ENCODE measurements around the gene WFDC1.

WFDC1 gene

DNA sequence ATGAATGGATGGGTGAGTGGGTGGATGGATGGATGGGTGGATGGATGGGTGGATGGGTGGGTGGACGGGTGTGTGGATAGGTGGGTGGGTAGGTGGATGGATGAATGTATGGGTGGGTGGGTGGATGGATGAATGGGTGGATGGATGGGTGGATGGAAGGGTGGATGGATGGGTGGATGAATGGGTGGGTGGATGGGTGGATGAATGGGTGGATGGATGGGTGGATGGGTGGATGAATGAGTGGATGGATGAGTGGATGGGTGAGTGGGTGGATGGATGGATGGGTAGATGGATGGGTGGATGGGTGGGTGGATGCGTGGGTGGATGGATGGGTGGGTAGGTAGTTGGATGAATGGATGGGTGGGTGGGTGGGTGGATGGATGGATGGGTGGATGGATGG is 60.5 kb downstream of the WFDC1 start:
- DNase-seq (ENCODE audit: extremely low read depth, insufficient read length), result no peak
- Histone ChIP-seq H3K36me3 (ENCODE audit: control insufficient read depth, insufficient read depth, low read length) (no peaks in the 10 kb centered on the region), H3K4me3 (replicated peaks; ENCODE audit: low read depth, low read length) (no peak overlapping the region), H3K27me3 (replicated peaks; ENCODE audit: control insufficient read depth, insufficient read depth, low read length) (no peaks in the 10 kb centered on the region)
- TF ChIP-seq, protein P1, sequence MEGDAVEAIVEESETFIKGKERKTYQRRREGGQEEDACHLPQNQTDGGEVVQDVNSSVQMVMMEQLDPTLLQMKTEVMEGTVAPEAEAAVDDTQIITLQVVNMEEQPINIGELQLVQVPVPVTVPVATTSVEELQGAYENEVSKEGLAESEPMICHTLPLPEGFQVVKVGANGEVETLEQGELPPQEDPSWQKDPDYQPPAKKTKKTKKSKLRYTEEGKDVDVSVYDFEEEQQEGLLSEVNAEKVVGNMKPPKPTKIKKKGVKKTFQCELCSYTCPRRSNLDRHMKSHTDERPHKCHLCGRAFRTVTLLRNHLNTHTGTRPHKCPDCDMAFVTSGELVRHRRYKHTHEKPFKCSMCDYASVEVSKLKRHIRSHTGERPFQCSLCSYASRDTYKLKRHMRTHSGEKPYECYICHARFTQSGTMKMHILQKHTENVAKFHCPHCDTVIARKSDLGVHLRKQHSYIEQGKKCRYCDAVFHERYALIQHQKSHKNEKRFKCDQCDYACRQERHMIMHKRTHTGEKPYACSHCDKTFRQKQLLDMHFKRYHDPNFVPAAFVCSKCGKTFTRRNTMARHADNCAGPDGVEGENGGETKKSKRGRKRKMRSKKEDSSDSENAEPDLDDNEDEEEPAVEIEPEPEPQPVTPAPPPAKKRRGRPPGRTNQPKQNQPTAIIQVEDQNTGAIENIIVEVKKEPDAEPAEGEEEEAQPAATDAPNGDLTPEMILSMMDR (IDR thresholded peaks at IDR 0.05; ENCODE audit: insufficient read depth, low read length, poor library complexity, severe bottlenecking), result no peak

DNA sequence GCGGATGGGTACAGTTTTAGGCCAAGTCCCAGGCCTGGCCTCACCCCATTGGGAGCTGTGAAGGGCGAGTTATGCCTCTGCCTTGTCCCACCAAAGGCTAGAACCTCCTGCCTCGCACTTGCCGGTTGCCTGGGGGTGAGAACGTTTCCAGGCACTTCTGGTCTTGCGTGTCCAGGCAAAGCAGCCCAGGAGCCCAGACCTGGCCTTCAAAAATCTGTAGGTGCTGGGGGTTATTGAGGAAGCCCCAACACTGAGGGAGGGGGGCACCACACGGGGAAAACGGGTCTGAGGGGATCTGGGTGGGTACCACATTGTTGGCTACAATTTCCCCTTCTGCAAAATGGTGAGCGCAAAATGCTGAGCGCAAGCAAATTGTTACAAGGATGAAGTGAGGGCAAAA is 61.5 kb downstream of the WFDC1 start:
- Histone ChIP-seq H3K4me3 (replicated peaks; ENCODE audit: low read depth, low read length) (no peak overlapping the region), H3K27me3 (replicated peaks; ENCODE audit: control insufficient read depth, insufficient read depth, low read length) (no peaks in the 10 kb centered on the region)
- TF ChIP-seq, protein P1 (IDR thresholded peaks at IDR 0.05; ENCODE audit: insufficient read depth, low read length, poor library complexity, severe bottlenecking), result no peak

DNA sequence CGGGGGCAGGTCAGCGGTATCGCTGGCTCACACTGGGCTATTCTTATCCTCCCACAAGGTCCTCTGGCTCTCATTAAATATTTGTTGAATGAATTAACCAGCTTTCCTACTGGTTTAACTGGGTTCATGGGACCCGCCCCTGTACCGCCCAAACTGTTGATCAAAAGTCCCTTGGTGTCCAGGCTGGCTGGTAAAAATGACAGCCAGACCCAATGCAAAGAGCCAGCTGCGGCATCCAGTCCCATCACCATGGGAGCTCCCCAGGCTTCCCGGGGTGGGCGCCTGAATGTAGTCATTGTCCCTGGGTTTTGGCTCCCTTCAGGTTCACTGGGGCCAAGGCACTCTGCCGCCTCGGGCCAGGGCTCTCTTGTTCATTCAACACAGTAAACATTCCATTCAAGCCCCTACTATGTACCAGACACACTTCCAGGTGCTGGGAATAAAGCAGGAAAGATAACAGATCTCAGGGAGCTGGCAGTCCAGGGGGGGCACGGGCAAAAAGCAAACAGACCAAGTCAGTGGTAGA is 62.0 kb downstream of the WFDC1 start:
- DNase-seq (ENCODE audit: extremely low read depth, insufficient read length), result no peak
- H3K4me3 ChIP-seq (replicated peaks; ENCODE audit: low read depth, low read length), result no peak overlapping the region
- H3K36me3 ChIP-seq (ENCODE audit: control insufficient read depth, insufficient read depth, low read length), result no peaks in the 10 kb centered on the region
- TF ChIP-seq, protein P1 (IDR thresholded peaks at IDR 0.05; ENCODE audit: insufficient read depth, low read length, poor library complexity, severe bottlenecking), result no peak
- no peaks in the 10 kb centered on the region for H3K27me3 ChIP-seq (replicated peaks; ENCODE audit: control insufficient read depth, insufficient read depth, low read length)

More for the DNA sequence above, 61.5 kb downstream of the WFDC1 start:
- no peaks in the 10 kb centered on the region for H3K36me3 ChIP-seq (ENCODE audit: control insufficient read depth, insufficient read depth, low read length)
- DNase-seq (ENCODE audit: extremely low read depth, insufficient read length), result no peak

DNA sequence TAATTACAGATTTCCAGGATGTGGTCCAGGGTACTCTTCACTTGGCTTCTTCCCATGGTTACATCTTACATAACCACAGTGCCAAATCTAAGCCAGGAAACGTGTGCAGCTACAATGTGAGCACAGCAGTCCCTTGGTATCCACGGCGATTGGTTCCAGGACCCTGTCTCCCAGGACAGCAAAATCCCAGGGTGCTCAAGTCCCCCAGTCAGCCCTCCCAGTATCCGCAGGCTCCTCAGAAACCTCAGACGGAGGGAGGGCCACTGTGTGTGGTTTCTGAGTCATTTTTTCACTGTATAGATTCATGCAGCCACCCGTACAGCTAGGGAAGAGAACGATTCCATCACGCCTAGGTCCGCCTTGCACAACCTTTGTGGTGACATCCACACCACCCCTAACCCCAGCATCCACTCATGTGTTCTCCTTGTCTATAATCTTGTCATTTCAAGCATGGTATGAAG is 62.5 kb downstream of the WFDC1 start:
- DNase-seq (ENCODE audit: extremely low read depth, insufficient read length), result no peak
- Histone ChIP-seq H3K27me3 (replicated peaks; ENCODE audit: control insufficient read depth, insufficient read depth, low read length) (no peaks in the 10 kb centered on the region), H3K4me3 (replicated peaks; ENCODE audit: low read depth, low read length) (no peak overlapping the region), H3K36me3 (ENCODE audit: control insufficient read depth, insufficient read depth, low read length) (no peaks in the 10 kb centered on the region)
- TF ChIP-seq, protein P1 (IDR thresholded peaks at IDR 0.05; ENCODE audit: insufficient read depth, low read length, poor library complexity, severe bottlenecking), result no peak

DNA sequence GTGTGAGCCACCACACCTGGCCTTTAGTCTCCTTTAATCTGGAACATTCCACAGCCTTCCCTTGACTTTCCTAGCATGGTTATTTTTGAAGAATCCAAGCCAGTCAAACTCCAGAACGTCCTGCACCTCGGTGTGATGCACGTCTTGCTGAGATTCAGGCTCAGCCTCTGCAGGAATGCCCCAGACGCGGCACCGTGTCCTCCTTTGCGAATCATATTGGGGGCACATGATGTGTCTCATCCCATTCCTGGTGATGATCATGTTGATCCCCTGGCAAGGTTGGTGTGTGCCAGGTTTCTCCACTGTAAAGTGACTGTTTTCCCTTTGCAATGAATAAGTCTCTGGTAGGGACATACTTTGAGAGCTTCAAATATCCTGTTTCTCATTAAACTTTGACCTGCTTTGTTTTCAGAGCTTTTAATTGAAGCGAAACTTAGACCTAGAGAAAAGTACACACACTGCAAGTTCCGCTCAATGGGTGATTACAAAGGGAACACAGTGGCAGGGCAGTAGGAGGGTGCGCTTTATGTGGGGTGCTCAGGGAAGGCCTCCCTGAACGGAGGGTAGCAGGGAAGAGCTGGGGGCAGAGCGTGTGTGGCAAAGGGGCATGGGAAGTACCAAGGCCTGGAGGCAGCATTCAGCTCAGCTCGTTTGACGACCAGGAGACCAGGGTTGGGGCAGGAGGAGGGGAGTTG is 64.1 kb downstream of the WFDC1 start:
- Histone ChIP-seq H3K27me3 (replicated peaks; ENCODE audit: control insufficient read depth, insufficient read depth, low read length) (no peaks in the 10 kb centered on the region), H3K36me3 (ENCODE audit: control insufficient read depth, insufficient read depth, low read length) (no peaks in the 10 kb centered on the region), H3K4me3 (replicated peaks; ENCODE audit: low read depth, low read length) (no peak overlapping the region)
- TF ChIP-seq, protein P1 (IDR thresholded peaks at IDR 0.05; ENCODE audit: insufficient read depth, low read length, poor library complexity, severe bottlenecking), result no peak
- DNase-seq (ENCODE audit: extremely low read depth, insufficient read length), result no peak

Measured in GM06990 (cell line).